ENCODE results near the gene UBE2C.
A peak's percentile ranks its signal among the peaks of the same experiment; 100 is the strongest.

The UBE2C gene

DNA sequence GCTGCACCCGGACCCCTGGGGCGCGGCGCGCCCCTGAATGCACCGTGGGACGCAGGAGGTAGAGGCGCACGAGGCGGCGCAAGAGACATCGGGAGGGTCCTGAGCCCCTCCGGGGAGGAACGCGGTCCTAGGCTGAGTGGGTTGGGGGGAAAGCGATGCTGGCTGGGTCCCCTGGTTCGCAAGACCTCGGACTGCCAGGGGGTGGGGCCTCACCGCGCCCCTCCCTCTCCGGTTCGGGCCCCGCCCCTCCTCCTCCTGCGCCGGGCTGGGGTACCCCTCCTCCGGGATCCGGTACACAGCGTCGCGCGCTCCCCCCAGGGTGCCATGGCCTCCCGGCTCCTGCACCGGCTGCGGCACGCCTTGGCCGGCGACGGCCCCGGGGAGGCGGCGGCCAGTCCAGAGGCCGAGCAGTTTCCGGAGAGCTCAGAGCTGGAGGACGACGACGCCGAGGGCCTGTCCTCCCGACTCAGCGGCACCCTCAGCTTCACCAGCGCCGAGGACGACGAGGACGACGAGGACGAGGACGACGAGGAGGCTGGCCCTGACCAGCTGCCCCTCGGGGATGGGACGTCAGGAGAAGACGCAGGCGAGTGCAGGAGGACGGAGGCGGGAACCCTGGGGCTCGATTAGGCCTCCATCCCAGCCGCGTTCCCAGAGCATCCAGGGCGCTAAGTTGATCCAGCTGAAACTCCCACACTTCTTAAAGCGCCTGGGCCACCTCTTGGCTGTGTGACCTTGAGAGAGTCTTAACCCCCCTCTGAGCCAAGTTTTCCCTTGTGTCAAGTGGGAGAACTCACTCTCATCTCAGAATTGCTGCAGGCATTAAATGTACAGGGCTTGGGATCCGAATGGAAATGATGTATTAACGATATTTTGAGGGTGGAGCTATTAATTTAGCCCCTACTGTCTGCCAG is 21.7 kb downstream of the UBE2C start:
- peak; percentile 71 for DNase-seq

DNA sequence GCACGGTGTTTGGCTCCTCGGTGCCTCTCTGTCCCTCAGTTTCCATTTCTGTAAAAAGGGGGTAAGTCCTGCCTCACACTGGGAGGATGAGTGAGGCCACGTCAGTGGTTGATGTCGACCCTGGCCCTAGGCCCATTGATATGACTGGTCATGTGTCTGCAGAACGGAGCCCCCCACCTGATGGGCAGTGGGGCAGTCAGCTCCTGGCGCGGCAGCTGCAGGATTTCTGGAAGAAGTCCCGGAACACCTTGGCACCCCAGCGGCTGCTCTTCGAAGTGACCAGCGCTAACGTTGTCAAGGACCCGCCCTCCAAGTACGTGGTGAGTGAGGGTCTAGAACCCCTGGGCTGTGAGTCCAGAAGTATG is 22.3 kb downstream of the UBE2C start:
- no peak for DNase-seq

DNA sequence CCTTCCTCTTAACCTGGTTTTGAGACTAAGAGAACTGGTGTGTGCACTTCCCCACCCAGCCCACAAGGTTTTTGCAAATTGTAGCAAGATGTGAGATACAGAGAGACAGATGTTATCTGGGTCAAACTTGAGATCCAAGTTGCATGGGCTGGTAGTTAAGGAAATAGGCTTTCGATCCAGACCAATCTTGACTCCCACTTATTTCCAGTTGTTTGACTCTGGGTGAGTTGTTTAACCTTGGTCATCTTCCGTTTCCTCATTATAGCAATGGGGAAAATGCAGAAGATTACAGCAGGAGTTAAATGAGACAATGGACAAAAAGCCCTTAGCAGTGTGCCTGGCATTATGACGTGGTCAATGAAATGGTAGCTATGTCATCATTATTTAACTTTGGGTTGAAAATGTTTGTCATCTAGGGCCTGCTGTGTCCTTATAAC is 22.9 kb downstream of the UBE2C start:
- DNase-seq = no peak

DNA sequence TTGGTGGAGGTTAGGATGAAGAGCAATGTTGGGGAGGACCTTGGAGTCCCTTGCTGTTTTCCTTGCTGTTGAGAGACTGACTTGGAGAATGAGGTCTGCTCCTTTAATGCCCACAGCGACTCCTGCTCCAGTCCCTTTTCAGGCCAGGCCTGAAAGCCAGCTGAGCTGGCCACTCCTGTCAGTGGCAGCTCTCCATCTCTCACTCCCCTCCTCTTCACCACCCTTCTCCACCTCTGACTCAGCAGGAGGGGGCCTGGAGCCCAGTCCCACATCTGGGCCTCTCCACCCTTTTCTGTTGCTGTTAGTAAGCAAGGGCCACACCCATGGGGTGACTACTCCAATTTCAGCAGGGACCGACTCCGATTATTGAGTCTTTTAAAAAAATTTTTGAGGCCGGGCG is 23.4 kb downstream of the UBE2C start:
- DNase-seq = no peak

DNA sequence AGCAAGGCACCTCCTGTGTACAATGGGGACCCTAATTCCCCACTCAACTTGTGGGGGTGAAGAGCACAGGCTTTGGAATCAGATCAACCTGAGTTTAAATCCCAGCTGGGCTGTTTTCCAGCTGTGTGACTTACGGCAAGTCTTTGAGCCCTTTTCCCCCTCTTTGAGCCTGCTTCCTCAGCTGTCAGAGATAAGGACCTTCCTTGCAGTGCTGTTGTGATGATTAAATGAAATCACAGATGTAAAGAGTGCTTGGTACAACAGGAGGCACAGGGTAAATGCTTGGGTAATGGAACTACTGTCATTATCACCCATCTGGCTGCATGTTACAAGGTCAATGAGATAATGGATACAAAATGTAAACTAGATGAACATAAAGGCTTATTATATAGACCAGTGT is 24.4 kb downstream of the UBE2C start:
- DNase-seq = no peak

DNA sequence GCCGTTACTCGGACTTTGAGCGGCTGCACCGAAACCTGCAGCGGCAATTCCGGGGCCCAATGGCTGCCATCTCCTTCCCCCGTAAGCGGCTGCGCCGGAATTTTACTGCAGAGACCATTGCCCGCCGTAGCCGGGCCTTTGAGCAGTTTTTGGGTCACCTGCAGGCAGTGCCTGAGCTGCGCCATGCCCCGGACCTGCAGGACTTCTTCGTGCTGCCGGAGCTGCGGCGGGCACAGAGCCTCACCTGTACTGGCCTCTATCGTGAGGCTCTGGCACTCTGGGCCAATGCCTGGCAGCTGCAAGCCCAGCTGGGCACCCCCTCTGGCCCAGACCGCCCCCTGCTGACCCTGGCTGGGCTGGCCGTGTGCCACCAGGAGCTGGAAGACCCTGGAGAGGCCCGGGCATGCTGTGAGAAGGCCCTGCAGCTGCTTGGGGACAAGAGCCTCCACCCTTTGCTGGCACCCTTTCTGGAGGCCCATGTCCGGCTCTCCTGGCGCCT is 28.3 kb downstream of the UBE2C start:
- no peak for DNase-seq

DNA sequence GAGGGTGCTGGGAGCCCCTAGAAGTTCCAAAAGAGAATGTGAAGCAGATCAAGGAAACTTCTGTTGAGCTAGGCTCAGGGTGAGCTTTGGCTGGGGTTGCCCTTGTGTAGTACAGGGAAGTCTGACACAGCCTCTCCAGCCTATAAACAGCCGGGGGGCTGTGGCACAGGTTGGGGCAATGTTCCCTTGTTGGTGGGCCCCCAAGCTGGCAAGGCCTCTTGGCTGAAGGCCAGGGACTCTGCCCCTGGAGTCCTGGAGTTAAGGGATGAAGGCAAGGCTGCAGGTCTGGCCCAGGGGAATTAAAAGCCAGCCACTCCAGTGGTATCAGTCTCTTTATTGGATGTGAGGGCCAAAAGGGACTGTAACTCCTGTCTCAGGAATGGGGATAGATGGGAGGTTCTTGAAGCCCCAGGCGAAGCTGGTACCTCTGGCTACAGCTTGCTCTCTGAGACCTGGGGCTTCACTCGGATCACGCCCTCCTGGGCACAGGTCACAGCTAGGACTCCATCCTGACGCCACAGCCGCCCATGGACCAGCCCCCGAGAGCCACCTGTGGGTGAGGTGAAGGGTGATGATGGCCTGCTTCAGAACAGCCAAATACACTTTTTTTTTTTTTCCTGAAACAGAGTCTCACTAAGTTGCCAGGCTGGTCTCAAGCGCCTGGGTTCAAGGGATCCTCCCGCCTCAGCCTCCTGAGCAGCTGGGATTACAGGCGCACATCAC is 29.1 kb downstream of the UBE2C start:
- no peak for DNase-seq

DNA sequence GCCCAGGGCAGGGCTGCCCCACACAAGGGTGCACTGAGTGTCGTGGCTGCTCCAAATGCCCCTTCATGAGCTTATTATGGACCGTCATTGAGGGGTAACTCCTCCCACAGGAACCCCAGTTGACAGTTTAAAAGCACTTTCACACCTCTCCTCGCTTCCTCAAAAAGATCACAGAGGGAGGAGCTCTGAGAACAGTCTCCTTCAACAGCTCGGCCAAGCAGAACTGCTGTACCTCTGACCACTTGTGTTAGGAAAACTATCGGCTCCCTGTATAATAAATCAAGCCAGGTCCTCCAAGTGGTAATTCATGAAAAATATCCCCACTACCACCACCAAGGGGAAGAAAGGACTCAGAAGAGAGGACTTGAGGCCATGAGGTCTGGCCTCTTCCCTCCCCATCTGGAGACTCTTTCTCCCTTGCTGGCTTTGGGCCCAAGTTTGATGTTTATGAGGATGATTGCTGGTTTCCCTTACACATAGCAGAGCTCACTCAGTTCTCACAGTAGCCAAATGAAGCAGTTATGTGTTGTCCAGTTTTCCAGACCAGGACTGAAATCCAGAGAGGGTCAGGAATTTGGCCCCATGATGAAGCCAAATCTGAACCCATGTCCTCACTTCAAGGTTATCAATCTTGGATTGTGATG is 29.8 kb downstream of the UBE2C start:
- no peak for DNase-seq

DNA sequence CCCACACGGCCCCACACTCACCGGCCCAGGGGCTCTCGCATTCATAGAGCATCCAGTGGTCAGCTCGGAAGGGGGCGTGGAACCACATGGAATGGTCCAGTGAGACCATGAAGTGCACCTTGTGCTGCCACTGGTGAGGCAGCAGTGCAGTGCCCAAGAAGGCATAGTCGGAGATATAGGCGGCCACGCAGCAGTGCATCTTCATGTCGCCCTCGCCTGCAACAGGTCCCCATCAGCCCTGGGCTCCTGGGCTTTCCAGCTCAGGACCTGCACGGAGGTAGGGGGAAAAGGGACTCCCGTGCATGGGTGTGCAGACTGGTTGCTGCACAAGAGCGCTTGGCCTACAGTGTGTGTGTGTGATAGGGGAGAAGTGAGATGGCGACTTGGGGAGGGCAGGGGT is 31.1 kb downstream of the UBE2C start:
- no peak for DNase-seq

DNA sequence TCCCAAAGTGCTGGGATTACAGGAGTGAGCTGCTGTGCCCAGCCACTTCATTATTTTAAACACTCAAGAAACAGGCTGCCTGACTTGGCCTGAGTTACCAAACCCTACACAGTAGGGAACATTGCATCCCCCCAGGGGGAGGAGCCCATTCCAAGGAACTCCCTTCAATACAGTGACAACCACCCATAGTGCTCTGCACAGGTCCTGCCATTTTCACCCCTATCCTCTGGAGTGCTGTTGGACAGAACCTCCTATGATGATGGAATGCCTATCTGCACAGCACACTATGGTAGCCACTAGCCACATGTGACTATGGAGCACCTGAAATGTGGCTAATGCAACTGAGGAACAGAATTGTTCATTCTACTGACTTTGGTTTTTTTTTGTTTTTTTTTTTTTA is 33.0 kb downstream of the UBE2C start:
- no peak for DNase-seq

DNA sequence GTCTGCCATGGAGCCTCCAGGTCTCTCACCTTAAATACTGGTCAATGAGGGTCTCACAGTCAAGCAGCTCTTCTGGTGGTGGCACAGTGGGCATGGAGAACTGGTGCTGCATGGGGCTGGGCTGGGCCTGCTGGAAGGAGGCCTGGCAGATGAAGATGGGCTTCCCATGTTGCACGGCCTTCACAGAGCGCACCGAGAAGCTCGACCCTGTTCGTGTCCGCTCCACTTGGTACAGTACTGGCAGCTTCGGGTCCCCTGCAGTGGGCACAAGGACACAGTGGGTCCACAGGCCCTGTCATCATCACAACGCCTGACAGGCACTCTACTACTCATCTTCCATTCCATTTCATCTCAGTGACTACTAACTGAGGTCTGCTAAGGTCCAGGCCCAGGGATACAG is 36.0 kb downstream of the UBE2C start:
- no peak for DNase-seq

DNA sequence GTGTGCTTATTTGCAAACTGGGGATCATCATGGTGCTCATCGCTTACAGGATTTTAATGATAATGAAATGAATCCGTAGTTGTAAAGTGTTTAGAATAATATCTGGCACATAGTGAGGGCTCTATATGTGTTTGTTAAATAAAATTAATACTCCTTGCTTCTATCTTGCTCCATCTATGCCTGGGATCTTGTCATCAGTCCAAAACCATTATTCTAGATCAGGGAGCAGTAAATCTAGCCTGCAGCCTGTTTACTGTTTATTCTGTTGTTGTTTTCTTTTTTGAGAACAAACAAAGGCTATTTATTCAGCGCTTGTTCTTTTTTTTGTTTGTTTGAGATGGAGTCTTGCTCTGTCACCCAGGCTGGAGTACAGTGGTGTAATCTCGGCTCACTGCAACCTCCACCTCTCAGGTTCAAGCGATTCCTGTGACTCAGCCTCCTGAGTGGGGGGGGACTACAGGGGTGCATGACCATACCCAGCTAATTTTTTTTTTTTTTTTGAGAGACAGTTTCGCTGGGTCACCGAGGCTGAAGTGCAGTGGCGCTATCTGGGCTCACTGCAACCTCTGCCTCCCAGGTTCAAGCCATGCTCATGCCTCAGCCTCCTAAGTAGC is 36.6 kb downstream of the UBE2C start:
- DNase-seq = no peak

DNA sequence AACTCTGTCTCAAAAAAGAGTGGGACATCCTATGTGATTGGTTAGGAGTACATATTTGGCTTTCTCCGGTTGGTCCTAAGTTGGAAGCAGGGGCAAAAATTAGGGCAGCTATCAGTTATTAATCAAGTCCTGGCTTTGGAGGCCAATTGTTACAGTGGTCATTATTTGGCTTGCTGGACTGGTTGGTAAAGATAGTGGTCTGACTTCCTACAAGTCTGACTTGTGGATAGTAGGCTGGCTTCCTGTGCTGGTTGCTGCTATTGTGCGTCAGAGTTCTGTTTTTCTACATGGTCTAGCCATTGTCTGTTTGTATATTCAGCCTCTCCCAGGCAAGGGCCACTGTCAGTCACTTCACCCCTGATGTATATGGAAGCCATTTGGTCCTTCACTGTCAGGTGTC is 37.8 kb downstream of the UBE2C start:
- no peak for DNase-seq

DNA sequence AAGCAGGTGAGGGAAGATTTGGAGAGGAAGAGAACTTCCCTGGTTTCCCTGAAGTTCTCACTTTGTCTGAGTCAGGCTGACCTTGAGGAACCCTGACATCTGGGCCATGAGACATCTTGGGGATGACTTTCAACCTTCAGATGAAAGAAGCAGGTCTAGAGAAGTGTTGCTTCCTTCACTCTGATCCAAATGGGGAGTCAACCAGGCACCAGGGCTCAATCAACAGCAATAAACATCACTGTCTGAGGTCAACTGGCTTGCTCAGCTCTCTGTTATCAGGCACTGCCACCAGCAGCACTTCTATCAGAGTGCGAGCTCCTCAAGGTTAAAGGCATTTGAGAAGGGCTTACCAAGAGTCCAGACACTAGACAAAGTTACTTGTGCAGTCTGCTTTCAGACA is 38.5 kb downstream of the UBE2C start:
- DNase-seq = no peak

DNA sequence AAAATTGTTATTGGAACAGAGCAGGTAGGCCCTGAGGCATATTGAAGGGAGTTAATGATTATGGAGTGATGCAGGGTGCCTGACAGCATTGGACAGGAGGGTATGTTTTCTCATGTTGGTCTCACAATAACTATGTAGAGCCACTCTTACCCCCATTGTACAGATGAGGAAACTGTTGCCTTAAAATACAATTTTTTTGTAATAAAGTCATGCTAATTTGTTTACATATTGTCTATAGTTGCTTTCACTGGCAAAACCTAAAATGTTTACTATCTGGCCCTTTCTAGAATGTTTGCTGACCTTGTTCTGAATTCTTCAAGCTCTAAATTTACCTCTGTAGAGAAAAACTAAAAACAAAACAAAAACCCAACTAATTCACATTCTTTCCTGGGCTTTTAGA is 39.1 kb downstream of the UBE2C start:
- DNase-seq = no peak

DNA sequence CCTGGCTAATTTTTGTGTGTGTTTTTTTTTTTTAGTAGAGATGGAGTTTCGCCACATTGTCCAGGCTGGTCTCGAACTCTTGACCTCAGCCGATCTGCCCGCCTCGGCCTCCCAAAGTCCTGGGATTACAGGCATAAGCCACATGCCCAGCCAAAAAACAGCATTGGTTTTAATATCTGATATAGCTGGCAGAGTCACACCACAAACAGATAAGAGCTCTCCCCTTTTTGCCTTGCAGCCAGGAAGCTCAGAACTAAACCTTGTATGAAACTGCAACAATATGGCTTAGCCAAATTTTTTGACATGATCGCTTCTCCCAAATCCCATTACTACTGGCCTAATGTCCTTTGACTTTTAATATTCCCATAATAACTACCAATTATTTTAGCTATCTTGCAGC is 39.9 kb downstream of the UBE2C start:
- DNase-seq = no peak

DNA sequence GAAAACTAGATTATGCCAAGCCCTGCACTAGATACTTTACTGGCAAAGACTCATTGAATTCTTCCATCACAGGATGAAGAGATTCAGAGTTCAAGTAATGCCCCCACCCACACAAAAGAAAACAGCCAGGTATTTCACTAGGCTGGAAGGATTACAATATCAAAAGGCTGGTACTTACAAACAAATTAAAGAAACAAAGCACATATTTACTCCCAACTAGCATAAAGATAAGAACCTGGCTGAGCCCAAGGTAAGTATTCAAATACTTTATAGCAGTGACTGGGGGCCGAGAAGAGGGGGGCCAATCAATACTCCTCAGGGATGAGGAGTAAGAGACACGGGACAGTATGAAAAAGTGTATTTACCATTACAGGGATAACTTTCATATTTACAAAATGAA is 41.0 kb downstream of the UBE2C start:
- no peak for DNase-seq

DNA sequence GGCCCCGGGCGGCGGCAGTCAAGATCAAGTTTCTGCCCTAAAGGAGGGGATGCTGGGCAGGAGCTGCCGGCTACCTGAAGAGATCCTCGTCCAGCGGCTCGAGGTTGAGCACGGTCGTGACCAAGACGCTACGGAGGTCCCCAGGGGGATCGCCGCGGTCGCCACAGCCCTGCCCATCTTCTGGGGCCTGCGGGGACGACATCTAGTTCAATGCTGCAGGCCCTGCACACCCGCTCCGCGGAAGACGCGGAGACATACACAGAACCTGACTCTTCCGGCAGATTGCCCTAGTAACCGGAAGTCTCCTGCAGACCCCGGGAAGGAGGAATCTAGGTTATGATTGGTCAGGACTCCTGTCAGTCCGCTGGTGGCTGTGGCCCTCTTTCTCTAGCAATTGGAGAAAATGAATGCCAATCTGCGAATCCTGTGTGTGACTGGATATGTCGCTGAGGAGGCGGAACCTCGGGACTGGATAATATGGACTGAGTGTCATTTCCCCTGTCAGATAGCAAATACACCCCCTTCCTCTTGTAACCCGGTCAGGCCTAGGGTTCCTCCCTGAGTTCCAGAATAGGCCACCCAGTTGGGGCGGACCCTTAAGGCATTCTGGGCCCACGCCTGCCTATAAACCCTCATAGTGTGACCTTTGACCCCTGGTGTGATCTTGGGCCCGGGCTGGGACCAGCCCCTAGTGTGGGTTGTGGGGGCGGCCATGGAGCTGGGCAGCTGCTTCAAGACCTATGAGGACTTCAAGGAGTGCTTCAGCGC is 44.9 kb downstream of the UBE2C start, which contains the start of the genes ACOT8 and ZSWIM3:
Gene ACOT8, minus strand, starts transcription at position 279 of the 768 bp plus-strand sequence. Its CDS starts 77 bp downstream, at position 202.
Gene ZSWIM3, plus strand, starts transcription at position 501 of the 768 bp plus-strand sequence. Its CDS starts 212 bp downstream, at position 713.
- DNase-seq = peak; percentile 87

DNA sequence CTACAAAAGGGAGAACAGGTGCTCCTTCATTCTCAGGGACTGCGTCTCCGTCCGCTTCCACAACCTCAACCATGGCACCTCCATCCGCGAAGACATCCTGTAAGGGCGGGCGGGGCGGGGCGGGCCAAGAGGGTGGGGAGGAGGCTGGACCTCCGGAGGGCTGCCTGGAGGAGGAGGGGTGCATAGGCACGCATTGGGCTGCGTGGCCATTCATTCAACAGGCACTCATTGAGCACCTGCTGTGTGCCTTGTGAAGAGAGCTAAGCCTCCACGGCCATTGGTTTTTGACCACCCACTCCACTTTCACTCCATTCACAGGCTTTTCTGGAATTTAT is 45.4 kb downstream of the UBE2C start:
- no peak for DNase-seq

DNA sequence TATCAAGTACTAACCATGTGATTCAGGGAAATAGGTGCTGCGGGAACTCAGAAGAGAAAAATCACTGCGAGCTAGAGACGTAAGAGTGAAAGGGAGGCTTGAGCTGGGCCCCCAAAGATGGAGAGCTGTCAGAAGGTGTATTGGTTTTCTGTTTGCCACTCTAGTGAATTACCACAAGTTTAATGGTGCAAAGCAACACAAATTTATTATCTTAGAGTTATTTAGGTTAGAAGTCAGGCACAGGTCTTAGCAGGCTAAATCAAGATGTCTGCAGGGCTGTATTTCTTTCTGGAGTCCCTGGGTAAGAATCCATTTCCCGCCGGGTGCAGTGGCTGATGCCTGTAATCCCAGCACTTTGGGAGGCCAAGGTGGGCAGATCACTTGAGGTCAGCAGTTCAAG is 47.5 kb downstream of the UBE2C start:
- DNase-seq = no peak

DNA sequence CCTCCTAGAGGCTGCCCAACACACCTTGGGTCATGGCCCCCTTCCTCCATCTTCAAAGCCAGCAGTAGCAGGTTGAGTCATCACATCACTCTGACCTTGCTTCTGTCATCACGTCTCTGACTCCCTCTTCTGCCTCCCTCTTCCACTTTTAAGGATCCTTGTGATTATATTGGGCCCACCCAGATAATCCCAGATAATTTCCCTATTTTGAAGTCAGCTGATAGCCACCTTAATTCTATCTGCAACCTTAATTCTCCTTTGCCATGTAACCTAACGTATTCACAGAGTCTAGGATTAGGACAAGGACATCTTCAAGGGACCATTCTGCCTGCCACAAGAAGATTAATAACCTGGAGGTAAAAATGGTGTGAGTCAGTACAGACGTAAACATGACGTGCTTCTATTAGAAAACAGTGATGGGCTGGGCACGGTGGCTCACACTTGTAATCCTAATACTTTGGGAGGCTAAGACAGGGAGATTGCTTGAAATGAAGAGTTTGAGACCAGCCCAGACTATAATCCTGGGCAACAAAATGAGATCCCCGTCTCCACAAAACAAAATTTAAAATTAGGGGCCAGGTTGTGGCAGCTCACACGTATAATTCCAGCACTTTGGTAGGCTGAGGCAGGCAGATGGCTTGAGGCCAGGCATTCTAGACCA is 48.2 kb downstream of the UBE2C start:
- DNase-seq = no peak
